ENCODE results near the gene SLC25A45.

Gene SLC25A45, protein sequence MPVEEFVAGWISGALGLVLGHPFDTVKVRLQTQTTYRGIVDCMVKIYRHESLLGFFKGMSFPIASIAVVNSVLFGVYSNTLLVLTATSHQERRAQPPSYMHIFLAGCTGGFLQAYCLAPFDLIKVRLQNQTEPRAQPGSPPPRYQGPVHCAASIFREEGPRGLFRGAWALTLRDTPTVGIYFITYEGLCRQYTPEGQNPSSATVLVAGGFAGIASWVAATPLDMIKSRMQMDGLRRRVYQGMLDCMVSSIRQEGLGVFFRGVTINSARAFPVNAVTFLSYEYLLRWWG
- total RNA-seq = 26.5 to 69.4 reads per million in 2 donors

DNA sequence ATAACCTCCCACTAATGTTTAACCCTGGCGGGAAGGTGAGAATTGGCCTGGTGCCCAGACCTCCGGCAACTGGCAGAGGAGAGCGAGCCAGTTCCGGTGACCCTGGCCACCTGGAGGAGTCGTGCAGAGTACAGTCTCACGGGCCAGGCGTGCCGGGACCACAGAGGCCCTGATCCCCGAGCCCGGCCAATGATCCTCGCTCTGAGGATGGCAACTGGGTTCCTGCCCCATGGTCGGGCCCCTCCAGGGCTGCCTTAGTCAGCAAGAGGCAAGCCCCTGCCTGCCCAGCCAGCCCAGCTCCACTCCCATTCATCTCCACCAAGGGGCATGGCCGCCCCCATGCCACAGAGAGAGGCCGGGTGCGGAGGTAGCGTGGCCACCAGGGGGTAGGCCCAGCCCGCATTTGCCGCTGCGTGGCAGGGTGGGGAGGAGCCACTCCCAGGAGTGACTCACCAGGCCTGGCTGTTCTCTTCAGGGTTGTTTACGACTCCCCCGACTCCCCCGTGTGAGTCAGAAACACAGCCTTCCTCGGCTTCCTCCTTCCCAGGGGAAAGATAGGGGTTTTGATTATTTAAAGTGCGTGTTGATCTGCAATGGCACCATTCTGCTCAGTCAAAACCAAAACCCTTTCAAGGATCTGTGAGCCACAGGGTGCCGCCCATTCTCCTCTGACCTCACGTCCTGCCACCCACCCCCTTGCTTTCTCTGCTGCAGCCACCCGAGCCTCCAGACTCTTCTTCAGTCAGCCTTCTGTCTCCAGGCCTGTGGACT is at the start of gene SLC25A45:
SLC25A45 (minus strand) TSS at position 614 of the 771 bp plus-strand sequence. CDS start 695 bp downstream, outside the sequence.
- peak; percentile 76 to 94 (median 87) for DNase-seq

DNA sequence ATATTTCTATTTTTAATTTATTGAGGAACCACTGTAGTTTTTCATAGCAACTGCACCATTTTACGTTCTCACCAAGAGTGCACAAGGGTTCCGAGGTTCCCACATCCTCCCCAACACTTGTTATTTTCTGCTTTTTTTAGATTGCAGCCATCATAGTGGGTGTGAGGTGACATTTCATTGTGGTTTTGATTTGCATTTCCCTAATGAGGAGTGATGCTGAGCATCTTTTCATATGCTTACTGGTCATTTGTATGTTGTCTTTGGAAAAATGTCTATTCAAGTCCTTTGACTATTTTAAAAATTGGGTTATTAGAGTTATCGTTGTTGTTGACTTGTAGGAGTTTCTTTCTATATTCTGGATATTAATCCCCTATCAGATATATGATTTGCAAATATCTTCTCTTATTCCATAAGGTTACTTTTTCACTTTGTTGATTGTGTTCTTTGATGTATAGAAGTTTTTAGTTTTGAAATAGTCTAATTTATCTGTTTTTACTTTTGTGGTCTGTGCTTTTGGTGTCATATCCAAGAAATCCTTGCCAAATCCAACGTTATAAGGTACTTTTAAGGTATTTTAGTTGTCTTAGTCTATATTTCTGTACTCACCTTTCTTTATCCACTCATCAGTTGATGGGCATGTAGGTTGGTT is 49.1 kb upstream of the SLC25A45 start:
- peak in 2 of 5 experiments; percentile 77 to 80 for DNase-seq

DNA sequence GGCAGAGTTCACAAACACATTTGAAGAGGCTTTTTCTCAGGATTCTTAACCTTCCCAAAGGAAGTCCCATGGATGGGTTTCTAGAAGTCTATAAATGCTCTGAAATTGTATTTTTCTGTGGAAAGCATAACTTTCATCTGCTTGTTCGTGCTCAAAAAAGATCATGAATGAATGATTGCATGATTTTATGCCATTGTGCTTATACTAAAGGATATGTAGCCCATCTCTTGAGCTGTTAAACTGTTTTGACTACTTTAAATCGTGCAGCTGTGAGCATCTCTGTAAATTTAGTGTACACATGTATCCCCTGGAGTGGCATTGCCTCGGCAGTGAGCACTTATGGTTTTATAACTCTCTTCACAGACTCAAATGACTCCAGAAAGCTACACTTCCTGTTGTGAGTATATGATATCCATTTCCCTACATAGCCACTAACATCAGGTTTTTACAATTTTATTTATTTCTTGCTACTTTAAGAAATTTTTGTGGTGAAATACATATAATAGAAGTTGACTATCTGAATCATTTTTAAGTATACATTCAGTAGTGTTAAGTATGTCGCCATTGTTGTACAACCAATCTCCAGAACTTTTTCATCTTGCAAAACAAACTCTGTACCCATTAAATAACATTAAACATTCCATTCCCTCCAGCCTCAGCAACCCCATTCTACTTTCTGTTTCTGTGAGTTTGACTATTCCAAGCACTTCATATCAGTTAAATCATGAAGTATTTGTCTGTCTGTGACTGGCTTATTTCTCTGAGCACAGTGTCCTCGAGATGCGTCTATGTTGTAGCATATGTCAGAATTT is 48.2 kb upstream of the SLC25A45 start:
- peak in 1 of 5 experiments; percentile 74 for DNase-seq

DNA sequence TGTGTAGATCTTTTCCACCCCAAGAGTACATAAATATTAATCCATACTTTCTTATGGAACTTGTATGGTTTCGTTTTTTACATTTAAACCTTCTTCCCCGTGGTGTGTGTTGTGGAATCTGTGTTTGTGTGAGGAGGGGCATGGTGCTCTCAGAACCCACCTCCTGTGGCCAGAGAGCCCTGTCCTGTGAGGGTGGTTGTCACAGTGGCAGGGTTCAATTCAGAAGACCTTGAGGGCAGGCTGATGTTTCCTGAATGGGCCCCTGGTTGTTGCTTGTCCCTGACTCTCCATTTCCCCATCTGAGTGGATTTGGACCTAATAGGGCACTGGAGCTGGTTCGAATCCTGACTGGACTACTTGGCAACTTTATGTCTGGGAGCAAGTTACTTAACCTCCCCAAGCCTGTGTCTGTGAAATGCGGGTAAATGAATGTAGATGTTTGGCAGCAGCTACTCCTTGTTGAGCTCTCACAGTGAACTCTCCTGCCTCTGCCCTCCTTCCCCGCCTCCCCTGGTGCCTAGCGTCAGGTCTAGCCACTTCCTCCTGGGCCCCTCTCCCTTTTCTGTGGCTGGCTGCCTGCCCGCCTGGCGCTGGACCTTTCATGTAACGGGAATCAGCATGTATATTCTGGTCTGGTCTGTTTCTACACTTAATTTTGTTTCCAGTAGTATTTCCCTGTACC is 47.4 kb upstream of the SLC25A45 start:
- DNase-seq = peak in 2 of 5 experiments; percentile 38 to 73

DNA sequence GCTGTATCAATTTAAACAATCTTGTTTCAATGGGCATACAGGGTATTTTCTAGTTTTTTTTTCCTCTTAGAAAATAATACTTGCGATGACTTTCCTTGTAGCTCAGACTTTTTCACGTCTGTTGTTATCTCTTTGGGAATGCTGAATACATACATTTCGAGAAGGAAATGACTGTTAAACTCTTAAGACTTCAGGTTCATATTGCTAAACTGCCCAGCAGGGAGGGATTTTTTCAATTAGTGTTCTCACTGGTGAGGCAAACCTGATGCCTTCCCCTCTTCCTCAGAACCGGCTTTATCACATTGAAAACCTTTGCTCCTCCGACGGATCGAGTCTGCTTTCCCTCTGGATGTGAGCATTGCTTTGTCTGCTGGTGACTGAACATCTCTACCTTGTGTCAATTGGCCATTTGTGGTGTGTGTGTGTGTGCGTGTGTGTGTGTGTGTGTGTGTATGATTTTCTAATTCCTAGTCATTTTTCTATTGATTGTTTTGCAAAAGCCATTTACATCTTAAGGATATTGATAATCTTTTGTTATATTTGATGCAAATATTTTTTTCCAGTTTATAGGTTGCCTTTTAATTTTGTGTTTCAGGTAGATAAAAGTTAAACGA is 46.7 kb upstream of the SLC25A45 start:
- DNase-seq = peak in 1 of 5 experiments; percentile 60

DNA sequence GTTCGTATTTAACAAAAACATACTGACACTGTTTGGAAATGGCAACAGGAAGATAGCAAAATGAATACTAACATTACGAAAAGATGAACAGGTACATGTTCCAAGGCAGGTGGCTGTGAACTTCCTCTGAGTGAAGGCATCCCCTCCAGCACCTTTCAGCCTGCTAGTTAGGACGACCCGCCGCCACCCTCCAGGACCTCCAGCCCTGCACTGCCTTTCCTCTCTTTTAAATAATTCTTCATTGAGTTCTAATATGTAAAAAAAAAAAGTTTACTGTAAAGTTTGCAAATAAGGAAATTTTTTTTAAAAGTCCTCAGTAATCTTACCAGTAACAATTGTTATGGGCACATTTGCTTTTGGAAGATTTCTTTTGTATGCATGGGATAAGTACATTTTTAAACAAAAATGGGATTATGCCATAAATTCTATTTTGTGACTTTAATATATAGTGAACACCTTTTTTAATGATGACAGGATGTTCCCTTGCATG is 46.2 kb upstream of the SLC25A45 start:
- DNase-seq = no peak

DNA sequence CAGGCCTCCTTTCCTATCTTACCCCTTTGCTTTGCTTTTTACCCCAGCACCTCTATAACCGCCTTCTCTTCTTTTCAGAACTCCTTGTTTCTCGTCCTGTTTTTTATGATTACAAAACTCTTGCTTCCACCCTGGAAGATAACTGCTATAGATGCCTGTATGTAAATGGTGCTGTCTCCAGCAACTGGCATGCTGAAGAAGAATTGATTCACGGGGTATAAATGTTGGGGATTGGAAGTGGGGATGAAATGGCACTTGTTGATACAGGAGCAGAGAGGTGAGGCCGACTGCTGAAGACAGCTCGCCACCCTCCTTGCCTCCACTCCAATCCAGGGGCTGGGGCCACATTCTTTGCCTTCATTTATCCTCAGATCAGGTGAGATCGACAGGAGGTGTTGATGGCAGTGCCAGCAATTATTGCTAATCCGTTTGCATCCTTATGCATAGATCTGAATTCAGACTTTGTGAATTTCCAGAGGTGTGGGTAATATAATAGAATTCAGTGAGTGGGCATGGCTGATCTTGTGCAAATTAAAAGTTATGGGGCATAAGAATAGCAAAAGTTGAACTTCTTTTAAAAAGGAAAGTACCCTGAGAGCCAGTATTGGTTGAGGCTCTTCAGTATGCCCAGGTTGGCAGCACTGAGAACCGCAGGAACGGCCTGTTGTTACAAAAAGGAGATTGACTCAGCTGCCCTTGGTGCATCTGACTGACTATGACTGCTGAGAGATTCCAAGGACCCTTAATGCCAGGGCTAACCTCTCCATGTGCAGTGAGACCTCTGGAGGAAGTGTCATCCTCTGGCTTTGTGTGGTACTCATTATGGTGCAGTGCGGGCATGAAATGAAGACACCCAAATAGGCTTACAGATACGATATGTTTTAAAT is 45.5 kb upstream of the SLC25A45 start:
- peak in 3 of 5 experiments; percentile 28 to 77 (median 28) for DNase-seq

DNA sequence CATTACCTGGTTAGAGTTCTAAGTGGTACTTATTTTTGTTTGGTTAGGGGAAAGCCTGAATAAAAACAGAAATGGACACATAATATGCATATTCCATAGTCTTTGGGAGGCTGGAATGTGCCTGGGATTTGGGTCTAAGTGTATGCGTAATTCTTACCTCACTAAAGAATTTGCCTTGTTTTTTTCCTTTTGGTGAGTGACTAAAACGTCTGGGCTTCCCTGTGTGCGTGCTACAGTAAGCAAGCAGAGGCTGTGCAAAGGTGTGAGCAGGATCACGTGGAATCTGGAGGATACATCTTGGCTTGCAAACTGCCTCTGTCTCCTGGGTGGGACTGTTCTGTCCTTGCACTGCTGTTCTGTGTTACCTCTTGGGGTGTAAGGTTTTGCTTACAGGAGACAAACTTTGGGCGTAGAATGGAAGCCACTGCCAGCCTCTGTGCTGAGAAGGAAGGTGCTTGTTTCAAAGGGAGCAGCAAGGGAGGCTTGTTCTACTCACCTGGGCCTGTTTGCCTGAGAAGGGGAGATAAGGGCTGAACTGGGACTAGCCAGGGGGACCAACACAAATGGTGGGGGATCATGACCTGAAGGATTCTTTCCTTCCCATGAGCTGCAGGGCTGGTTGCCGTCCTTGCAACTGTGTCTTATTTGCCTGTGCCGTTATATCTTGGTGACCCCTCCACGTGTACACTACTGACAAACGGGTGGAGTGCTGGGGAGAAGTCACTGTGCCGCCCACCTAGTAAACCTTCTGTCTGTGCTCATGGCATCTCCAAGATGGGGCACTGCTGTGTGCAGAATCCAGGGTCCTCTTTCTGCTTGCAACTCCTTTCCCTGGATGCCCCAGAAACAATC is 44.6 kb upstream of the SLC25A45 start:
- DNase-seq = peak in 2 of 5 experiments; percentile 30 to 69

DNA sequence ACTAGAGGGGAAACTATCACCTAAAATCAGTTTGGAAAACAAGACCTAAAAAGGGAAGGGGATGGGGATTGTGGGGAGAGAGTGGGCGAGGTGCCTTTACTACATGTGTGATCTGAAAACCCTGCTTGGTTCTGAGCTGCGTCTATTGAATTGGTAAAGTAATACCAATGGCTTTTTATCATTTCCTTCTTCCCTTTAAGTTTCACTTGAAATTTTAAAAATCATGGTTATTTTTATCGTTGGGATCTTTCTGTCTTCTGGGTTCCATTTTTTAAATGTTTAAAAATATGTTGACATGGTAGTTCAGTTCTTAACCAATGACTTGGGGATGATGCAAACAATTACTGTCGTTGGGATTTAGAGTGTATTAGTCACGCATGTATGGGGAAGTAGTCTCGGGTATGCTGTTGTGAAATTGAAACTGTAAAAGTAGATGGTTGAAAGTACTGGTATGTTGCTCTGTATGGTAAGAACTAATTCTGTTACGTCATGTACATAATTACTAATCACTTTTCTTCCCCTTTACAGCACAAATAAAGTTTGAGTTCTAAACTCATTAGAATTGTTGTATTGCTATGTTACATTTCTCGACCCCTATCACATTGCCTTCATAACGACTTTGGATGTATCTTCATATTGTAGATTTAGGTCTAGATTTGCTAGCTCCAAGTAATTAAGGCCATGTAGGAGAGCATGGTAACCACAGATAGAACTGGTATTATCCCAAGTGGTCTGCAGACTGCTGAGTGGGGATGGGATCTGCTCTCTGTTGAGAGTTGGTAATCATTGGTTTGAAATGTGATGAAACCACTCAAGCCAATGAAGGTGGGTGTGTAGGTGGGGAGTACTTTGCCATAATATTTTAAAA is 43.8 kb upstream of the SLC25A45 start:
- DNase-seq = peak in 2 of 5 experiments; percentile 66 to 93

DNA sequence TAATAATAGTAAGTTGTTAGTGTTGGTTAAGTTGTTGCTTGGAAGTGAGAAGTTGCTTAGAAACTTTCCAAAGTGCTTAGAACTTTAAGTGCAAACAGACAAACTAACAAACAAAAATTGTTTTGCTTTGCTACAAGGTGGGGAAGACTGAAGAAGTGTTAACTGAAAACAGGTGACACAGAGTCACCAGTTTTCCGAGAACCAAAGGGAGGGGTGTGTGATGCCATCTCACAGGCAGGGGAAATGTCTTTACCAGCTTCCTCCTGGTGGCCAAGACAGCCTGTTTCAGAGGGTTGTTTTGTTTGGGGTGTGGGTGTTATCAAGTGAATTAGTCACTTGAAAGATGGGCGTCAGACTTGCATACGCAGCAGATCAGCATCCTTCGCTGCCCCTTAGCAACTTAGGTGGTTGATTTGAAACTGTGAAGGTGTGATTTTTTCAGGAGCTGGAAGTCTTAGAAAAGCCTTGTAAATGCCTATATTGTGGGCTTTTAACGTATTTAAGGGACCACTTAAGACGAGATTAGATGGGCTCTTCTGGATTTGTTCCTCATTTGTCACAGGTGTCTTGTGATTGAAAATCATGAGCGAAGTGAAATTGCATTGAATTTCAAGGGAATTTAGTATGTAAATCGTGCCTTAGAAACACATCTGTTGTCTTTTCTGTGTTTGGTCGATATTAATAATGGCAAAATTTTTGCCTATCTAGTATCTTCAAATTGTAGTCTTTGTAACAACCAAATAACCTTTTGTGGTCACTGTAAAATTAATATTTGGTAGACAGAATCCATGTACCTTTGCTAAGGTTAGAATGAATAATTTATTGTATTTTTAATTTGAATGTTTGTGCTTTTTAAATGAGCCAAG is 42.9 kb upstream of the SLC25A45 start:
- DNase-seq = peak in 4 of 5 experiments; percentile 73 to 96 (median 84)

DNA sequence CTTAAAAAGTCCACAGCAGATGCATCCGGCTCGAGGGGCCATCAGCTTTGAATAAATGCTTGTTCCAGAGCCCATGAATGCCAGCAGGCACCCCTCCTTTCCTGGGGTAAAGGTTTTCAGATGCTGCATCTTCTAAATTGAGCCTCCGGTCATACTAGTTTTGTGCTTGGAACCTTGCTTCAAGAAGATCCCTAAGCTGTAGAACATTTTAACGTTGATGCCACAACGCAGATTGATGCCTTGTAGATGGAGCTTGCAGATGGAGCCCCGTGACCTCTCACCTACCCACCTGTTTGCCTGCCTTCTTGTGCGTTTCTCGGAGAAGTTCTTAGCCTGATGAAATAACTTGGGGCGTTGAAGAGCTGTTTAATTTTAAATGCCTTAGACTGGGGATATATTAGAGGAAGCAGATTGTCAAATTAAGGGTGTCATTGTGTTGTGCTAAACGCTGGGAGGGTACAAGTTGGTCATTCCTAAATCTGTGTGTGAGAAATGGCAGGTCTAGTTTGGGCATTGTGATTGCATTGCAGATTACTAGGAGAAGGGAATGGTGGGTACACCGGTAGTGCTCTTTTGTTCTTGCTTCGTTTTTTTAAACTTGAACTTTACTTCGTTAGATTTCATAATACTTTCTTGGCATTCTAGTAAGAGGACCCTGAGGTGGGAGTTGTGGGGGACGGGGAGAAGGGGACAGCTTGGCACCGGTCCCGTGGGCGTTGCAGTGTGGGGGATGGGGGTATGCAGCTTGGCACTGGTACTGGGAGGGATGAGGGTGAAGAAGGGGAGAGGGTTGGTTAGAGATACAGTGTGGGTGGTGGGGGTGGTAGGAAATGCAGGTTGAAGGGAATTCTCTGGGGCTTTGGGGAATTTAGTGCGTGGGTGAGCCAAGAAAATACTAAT is 42.0 kb upstream of the SLC25A45 start:
- peak in 3 of 5 experiments; percentile 45 to 70 (median 66) for DNase-seq

DNA sequence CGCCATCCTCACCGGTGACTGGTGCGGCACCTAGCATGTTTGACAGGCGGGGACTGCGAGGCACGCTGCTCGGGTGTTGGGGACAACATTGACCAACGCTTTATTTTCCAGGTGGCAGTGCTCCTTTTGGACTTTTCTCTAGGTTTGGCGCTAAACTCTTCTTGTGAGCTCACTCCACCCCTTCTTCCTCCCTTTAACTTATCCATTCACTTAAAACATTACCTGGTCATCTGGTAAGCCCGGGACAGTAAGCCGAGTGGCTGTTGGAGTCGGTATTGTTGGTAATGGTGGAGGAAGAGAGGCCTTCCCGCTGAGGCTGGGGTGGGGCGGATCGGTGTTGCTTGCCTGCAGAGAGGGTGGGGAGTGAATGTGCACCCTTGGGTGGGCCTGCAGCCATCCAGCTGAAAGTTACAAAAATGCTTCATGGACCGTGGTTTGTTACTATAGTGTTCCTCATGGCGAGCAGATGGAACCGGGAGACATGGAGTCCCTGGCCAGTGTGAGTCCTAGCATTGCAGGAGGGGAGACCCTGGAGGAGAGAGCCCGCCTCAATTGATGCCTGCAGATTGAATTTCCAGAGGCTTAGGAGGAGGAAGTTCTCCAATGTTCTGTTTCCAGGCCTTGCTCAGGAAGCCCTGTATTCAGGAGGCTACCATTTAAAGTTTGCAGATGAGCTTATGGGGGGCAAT is 41.2 kb upstream of the SLC25A45 start:
- DNase-seq = peak in 2 of 5 experiments; percentile 14 to 57

DNA sequence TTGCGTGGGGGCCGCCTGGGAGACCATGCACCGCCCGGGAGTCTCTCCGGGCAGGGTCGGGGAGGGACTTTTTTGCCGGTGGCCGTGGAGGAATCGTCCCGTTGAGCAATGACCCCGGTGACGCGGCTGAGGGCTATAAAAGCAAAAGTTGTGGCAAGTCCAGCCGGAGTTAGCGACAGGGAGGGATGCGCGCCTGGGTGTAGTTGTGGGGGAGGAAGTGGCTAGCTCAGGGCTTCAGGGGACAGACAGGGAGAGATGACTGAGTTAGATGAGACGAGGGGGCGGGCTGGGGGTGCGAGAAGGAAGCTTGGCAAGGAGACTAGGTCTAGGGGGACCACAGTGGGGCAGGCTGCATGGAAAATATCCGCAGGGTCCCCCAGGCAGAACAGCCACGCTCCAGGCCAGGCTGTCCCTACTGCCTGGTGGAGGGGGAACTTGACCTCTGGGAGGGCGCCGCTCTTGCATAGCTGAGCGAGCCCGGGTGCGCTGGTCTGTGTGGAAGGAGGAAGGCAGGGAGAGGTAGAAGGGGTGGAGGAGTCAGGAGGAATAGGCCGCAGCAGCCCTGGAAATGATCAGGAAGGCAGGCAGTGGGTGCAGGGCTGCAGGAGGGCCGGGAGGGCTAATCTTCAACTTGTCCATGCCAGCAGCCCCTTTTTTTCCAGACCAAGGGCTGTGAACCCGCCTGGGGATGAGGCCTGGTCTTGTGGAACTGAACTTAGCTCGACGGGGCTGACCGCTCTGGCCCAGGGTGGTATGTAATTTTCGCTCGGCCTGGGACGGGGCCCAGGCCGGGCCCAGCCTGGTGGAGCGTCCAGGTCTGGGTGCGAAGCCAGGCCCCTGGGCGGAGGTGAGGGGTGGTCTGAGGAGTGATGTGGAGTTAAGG is 40.4 kb upstream of the SLC25A45 start, which contains the start of gene NEAT1:
NEAT1 (plus strand) TSS at position 166 of the 883 bp plus-strand sequence.
- DNase-seq = peak; percentile 63 to 95 (median 84)

Measured in T-helper 2 cell (primary cell).